HTERT RPE-1 (cell line): Measurements from ENCODE around the gene GABBR2.

Experiments used
- in situ Hi-C: fragments of 300-500 bp; cut with MboI; formaldehyde crosslinking; loops from 4 replicates; pipeline ENCODE4 v1.14.3; 2020; ENCODE audit warnings: low sequenced_read_pairs

GABBR2 gene

GRCh38 chr9:98416294-98417248 is 292.2 kb downstream of the GABBR2 start:
- in situ Hi-C loops = no loop called here

- in situ Hi-C loops = no loop called here
Measured at GRCh38 chr9:98415782-98416181, 293.0 kb downstream of the GABBR2 start.

GRCh38 chr9:98413084-98413483 is 295.7 kb downstream of the GABBR2 start:
- in situ Hi-C loops = no loop called here

- in situ Hi-C loops = no loop called here
Measured at GRCh38 chr9:98412101-98412842, 296.5 kb downstream of the GABBR2 start.

- in situ Hi-C loops = no loop called here
Measured at GRCh38 chr9:98410185-98410697, 298.5 kb downstream of the GABBR2 start.

GRCh38 chr9:98409719-98410118 is 299.0 kb downstream of the GABBR2 start:
- in situ Hi-C loops = no loop called here

- in situ Hi-C loops = no loop called here
Measured at GRCh38 chr9:98406469-98406868, 302.3 kb downstream of the GABBR2 start.

- in situ Hi-C loops = no loop called here
Measured at GRCh38 chr9:98404237-98404636, 304.5 kb downstream of the GABBR2 start.

GRCh38 chr9:98403715-98404114 is 305.0 kb downstream of the GABBR2 start:
- in situ Hi-C loops = no loop called here

- in situ Hi-C loops = no loop called here
Measured at GRCh38 chr9:98402019-98402840, 306.5 kb downstream of the GABBR2 start.

- in situ Hi-C loops = no loop called here
Measured at GRCh38 chr9:98401140-98402018, 307.4 kb downstream of the GABBR2 start.

- in situ Hi-C loops = no loop called here
Measured at GRCh38 chr9:98399950-98400683, 308.6 kb downstream of the GABBR2 start.

GRCh38 chr9:98396656-98397055 is 312.1 kb downstream of the GABBR2 start:
- in situ Hi-C loops = no loop called here

GRCh38 chr9:98396236-98396635 is 312.5 kb downstream of the GABBR2 start:
- in situ Hi-C loops = no loop called here

- in situ Hi-C loops = no loop called here
Measured at GRCh38 chr9:98391867-98392266, 316.9 kb downstream of the GABBR2 start.

GRCh38 chr9:98391406-98391805 is 317.3 kb downstream of the GABBR2 start:
- in situ Hi-C loops = no loop called here

- in situ Hi-C loops = no loop called here
Measured at GRCh38 chr9:98385751-98386150, 323.0 kb downstream of the GABBR2 start.

- in situ Hi-C loops = no loop called here
Measured at GRCh38 chr9:98383758-98384157, 325.0 kb downstream of the GABBR2 start.
